ENCODE data around the gene STK38.

STK38 gene

GRCh38 chr6:36547646-36548400, 544 bp upstream of the STK38 start:
- Histone ChIP-seq H3K4me2 (peak overlapping the region; percentile 85), H3K27me3 (no peaks in the 10 kb centered on the region), H3K36me3 (peaks cover 16% of the 10 kb centered on the region), H3K27ac (peak overlapping the region; percentile 98), H3K9me3 (no peaks in the 10 kb centered on the region), H3K9ac (peak overlapping the region; percentile 97), H3K4me3 (peak overlapping the region; percentile 80), H3K4me1 (peaks cover 76% of the 10 kb centered on the region), H4K20me1 (peaks cover 34% of the 10 kb centered on the region)
- no peak for TF ChIP-seq Cebpa-rat (IDR thresholded peaks at IDR 0.05)

GRCh38 chr6:36546308-36546919, 865 bp downstream of the STK38 start:
- Histone ChIP-seq H3K9ac (peak overlapping the region; percentile 97), H4K20me1 (peaks cover 49% of the 10 kb centered on the region), H3K27ac (peak overlapping the region; percentile 98), H3K27me3 (no peaks in the 10 kb centered on the region), H3K4me2 (peak overlapping the region; percentile 92), H3K9me3 (no peaks in the 10 kb centered on the region), H3K4me1 (peaks cover 76% of the 10 kb centered on the region), H3K4me3 (peak overlapping the region; percentile 80), H3K36me3 (peaks cover 28% of the 10 kb centered on the region)
- no peak for TF ChIP-seq Cebpa-rat (IDR thresholded peaks at IDR 0.05)

GRCh38 chr6:36545767-36546307, 1.4 kb downstream of the STK38 start:
- Histone ChIP-seq H3K9ac (peak overlapping the region; percentile 97), H4K20me1 (peaks cover 54% of the 10 kb centered on the region), H3K4me2 (peak overlapping the region; percentile 92), H3K4me3 (peak overlapping the region; percentile 80), H3K27me3 (no peaks in the 10 kb centered on the region), H3K36me3 (peaks cover 34% of the 10 kb centered on the region), H3K9me3 (no peaks in the 10 kb centered on the region), H3K27ac (peak overlapping the region; percentile 98), H3K4me1 (peaks cover 76% of the 10 kb centered on the region)
- TF ChIP-seq Cebpa-rat (IDR thresholded peaks at IDR 0.05), result no peak

GRCh38 chr6:36544228-36544627, 3.1 kb downstream of the STK38 start:
- H3K9me3 ChIP-seq, result no peaks in the 10 kb centered on the region
- H3K4me3 ChIP-seq, result peak overlapping the region; percentile 80
- peaks cover 70% of the 10 kb centered on the region for H4K20me1 ChIP-seq
- H3K9ac ChIP-seq, result peak overlapping the region; percentile 97
- peak overlapping the region; percentile 98 for H3K27ac ChIP-seq
- H3K27me3 ChIP-seq, result no peaks in the 10 kb centered on the region
- TF ChIP-seq Cebpa-rat (IDR thresholded peaks at IDR 0.05), result no peak
- H3K4me1 ChIP-seq, result peaks cover 70% of the 10 kb centered on the region
- H3K4me2 ChIP-seq, result peak overlapping the region; percentile 92
- H3K36me3 ChIP-seq, result peaks cover 50% of the 10 kb centered on the region

- Histone ChIP-seq H3K4me2 (peak overlapping the region; percentile 92), H4K20me1 (peaks cover 92% of the 10 kb centered on the region), H3K36me3 (peaks cover 72% of the 10 kb centered on the region), H3K4me1 (peaks cover 56% of the 10 kb centered on the region), H3K9me3 (no peaks in the 10 kb centered on the region), H3K4me3 (no peak overlapping the region), H3K27ac (peak overlapping the region; percentile 8; the same call in 1 of the 2 replicates), H3K9ac (peak overlapping the region; percentile 27; the same call in 1 of the 2 replicates), H3K27me3 (no peaks in the 10 kb centered on the region)
- TF ChIP-seq Cebpa-rat (IDR thresholded peaks at IDR 0.05), result no peak
Measured at GRCh38 chr6:36542041-36542440, 5.2 kb downstream of the STK38 start.

GRCh38 chr6:36539814-36540568, 7.3 kb downstream of the STK38 start:
- Histone ChIP-seq H3K9ac (no peak overlapping the region), H3K4me2 (no peak overlapping the region), H3K27ac (no peak overlapping the region), H3K36me3 (peaks cover 92% of the 10 kb centered on the region), H3K9me3 (no peaks in the 10 kb centered on the region), H3K4me1 (peaks cover 55% of the 10 kb centered on the region), H4K20me1 (peaks cover 100% of the 10 kb centered on the region), H3K27me3 (no peaks in the 10 kb centered on the region), H3K4me3 (no peak overlapping the region)
- TF ChIP-seq Cebpa-rat (IDR thresholded peaks at IDR 0.05), result no peak

GRCh38 chr6:36536873-36537547, 10.3 kb downstream of the STK38 start:
- Histone ChIP-seq H3K4me1 (peaks cover 40% of the 10 kb centered on the region), H3K9ac (no peak overlapping the region), H3K36me3 (peaks cover 100% of the 10 kb centered on the region), H3K27ac (no peak overlapping the region), H3K27me3 (no peaks in the 10 kb centered on the region), H4K20me1 (peaks cover 100% of the 10 kb centered on the region), H3K9me3 (no peaks in the 10 kb centered on the region), H3K4me3 (no peak overlapping the region), H3K4me2 (no peak overlapping the region)
- no peak for TF ChIP-seq Cebpa-rat (IDR thresholded peaks at IDR 0.05)

- Histone ChIP-seq H3K27me3 (no peaks in the 10 kb centered on the region), H3K27ac (no peak overlapping the region), H3K36me3 (peaks cover 99% of the 10 kb centered on the region), H3K4me2 (no peak overlapping the region), H3K4me1 (peaks cover 49% of the 10 kb centered on the region), H3K9me3 (no peaks in the 10 kb centered on the region), H3K9ac (no peak overlapping the region), H4K20me1 (peaks cover 100% of the 10 kb centered on the region), H3K4me3 (no peak overlapping the region)
- TF ChIP-seq Cebpa-rat (IDR thresholded peaks at IDR 0.05), result no peak
Measured at GRCh38 chr6:36533321-36533720, 14.0 kb downstream of the STK38 start.

GRCh38 chr6:36526066-36526465, 21.2 kb downstream of the STK38 start:
- H3K36me3 ChIP-seq, result peaks cover 98% of the 10 kb centered on the region
- H3K4me1 ChIP-seq, result peaks cover 55% of the 10 kb centered on the region
- H4K20me1 ChIP-seq, result peaks cover 100% of the 10 kb centered on the region
- TF ChIP-seq Cebpa-rat (IDR thresholded peaks at IDR 0.05), result no peak
- 0 out of 2 replicates have a peak overlapping the region, but pooled peaks have one; percentile 15 for H3K27ac ChIP-seq
- no peak overlapping the region for H3K4me3 ChIP-seq
- no peak overlapping the region for H3K9ac ChIP-seq
- no peaks in the 10 kb centered on the region for H3K9me3 ChIP-seq
- no peaks in the 10 kb centered on the region for H3K27me3 ChIP-seq
- peak overlapping the region; percentile 50 for H3K4me2 ChIP-seq

All from BLaER1 (cell line).